KOPT-K1 (cell line): Measurements from ENCODE around the gene SCRG1.

Experiments used
- H3K27ac ChIP-seq: fragments of 200-600 bp; sonication (generic); 2 replicates; pipeline ENCODE4 v1.5.1; 2016; ENCODE audit warnings: antibody characterized with exemption, mild to moderate bottlenecking, low read depth, low read length; ENCODE audit not compliant: poor library complexity, severe bottlenecking
- H3K36me3 ChIP-seq: fragments of 200-600 bp; sonication (generic); 2 replicates; pipeline ENCODE4 v1.5.1; 2017; ENCODE audit warnings: antibody characterized with exemption, mild to moderate bottlenecking, low read length, moderate library complexity; ENCODE audit not compliant: insufficient read depth
- H3K9me3 ChIP-seq: fragments of 200-600 bp; sonication (generic); 2 replicates; pipeline ENCODE4 v1.5.1; 2017; ENCODE audit warnings: antibody characterized with exemption, low read length, mild to moderate bottlenecking; ENCODE audit not compliant: insufficient read depth, poor library complexity, severe bottlenecking

SCRG1 gene

GRCh38 chr4:173418639-173419038 lies 19.7 kb upstream of the SCRG1 start:
- no peaks in the 10 kb centered on the region for H3K9me3 ChIP-seq
- H3K27ac ChIP-seq: no peak overlapping the region
- H3K36me3 ChIP-seq: no peaks in the 10 kb centered on the region

GRCh38 chr4:173417833-173418232 lies 18.9 kb upstream of the SCRG1 start:
- Histone ChIP-seq H3K9me3 (no peaks in the 10 kb centered on the region), H3K27ac (no peak overlapping the region), H3K36me3 (no peaks in the 10 kb centered on the region)

- H3K27ac ChIP-seq: no peak overlapping the region
- no peaks in the 10 kb centered on the region for H3K36me3 ChIP-seq
- no peaks in the 10 kb centered on the region for H3K9me3 ChIP-seq
These were observed 17.2 kb upstream of the SCRG1 start for GRCh38 chr4:173415885-173416653.

GRCh38 chr4:173415092-173415491 lies 16.2 kb upstream of the SCRG1 start:
- H3K27ac ChIP-seq: no peak overlapping the region

GRCh38 chr4:173414456-173414855 lies 15.5 kb upstream of the SCRG1 start:
- Histone ChIP-seq H3K36me3 (no peaks in the 10 kb centered on the region), H3K27ac (no peak overlapping the region), H3K9me3 (no peaks in the 10 kb centered on the region)

More at GRCh38 chr4:173415092-173415491, 16.2 kb upstream of the SCRG1 start:
- Histone ChIP-seq H3K36me3 (no peaks in the 10 kb centered on the region), H3K9me3 (no peaks in the 10 kb centered on the region)

- H3K9me3 ChIP-seq: no peaks in the 10 kb centered on the region
These were observed 14.1 kb upstream of the SCRG1 start for GRCh38 chr4:173413036-173413435.

GRCh38 chr4:173411106-173411693 lies 12.3 kb upstream of the SCRG1 start:
- Histone ChIP-seq H3K36me3 (no peaks in the 10 kb centered on the region), H3K9me3 (no peaks in the 10 kb centered on the region), H3K27ac (no peak overlapping the region)

More at GRCh38 chr4:173413036-173413435, 14.1 kb upstream of the SCRG1 start:
- no peaks in the 10 kb centered on the region for H3K36me3 ChIP-seq
- H3K27ac ChIP-seq: no peak overlapping the region

- Histone ChIP-seq H3K36me3 (no peaks in the 10 kb centered on the region), H3K9me3 (no peaks in the 10 kb centered on the region), H3K27ac (no peak overlapping the region)
These were observed 11.2 kb upstream of the SCRG1 start for GRCh38 chr4:173410079-173410478.

- Histone ChIP-seq H3K9me3 (no peaks in the 10 kb centered on the region), H3K36me3 (no peaks in the 10 kb centered on the region), H3K27ac (no peak overlapping the region)
These were observed 7.1 kb upstream of the SCRG1 start for GRCh38 chr4:173405840-173406606.

- H3K36me3 ChIP-seq: no peaks in the 10 kb centered on the region
- H3K27ac ChIP-seq: no peak overlapping the region
- no peaks in the 10 kb centered on the region for H3K9me3 ChIP-seq
These were observed 5.5 kb upstream of the SCRG1 start for GRCh38 chr4:173404296-173404865.

- no peak overlapping the region for H3K27ac ChIP-seq
- no peaks in the 10 kb centered on the region for H3K9me3 ChIP-seq
- H3K36me3 ChIP-seq: no peaks in the 10 kb centered on the region
These were observed 4.1 kb upstream of the SCRG1 start for GRCh38 chr4:173403051-173403450.

- no peaks in the 10 kb centered on the region for H3K36me3 ChIP-seq
- H3K9me3 ChIP-seq: no peaks in the 10 kb centered on the region
- no peak overlapping the region for H3K27ac ChIP-seq
These were observed 2.1 kb upstream of the SCRG1 start for GRCh38 chr4:173401063-173401462.

- Histone ChIP-seq H3K36me3 (0 out of 2 replicates have a peak, but pooled peaks cover 5% of the 10 kb centered on the region), H3K27ac (no peak overlapping the region), H3K9me3 (no peaks in the 10 kb centered on the region)
These were observed 696 bp downstream of the SCRG1 start for GRCh38 chr4:173398220-173398619.

GRCh38 chr4:173397604-173398003 lies 1.3 kb downstream of the SCRG1 start:
- Histone ChIP-seq H3K36me3 (0 out of 2 replicates have a peak, but pooled peaks cover 5% of the 10 kb centered on the region), H3K9me3 (no peaks in the 10 kb centered on the region), H3K27ac (no peak overlapping the region)

GRCh38 chr4:173391701-173392100 lies 7.2 kb downstream of the SCRG1 start:
- Histone ChIP-seq H3K36me3 (0 out of 2 replicates have a peak, but pooled peaks cover 5% of the 10 kb centered on the region), H3K27ac (no peak overlapping the region), H3K9me3 (no peaks in the 10 kb centered on the region)
